ACC112 (cell line): ENCODE data around the gene TGFA.

Experiments
- H2AFZ ChIP-seq: fragments of 200-600 bp; sonication (generic); one replicate; pipeline ENCODE4 v1.6.0; 2017; ENCODE audit warnings: antibody characterized with exemption, low read length; ENCODE audit not compliant: unreplicated experiment
- H3K27ac ChIP-seq: fragments of 200-600 bp; sonication (generic); 2 replicates; pipeline ENCODE4 v1.5.1; 2014; ENCODE audit warnings: low read depth, mild to moderate bottlenecking, antibody characterized with exemption, low read length, moderate library complexity
- H3K27me3 ChIP-seq: fragments of 200-600 bp; sonication (generic); 2 replicates; pipeline ENCODE4 v1.6.1; 2014; ENCODE audit warnings: mild to moderate bottlenecking, antibody characterized with exemption, low read length, moderate library complexity, mixed read lengths; ENCODE audit not compliant: insufficient read depth
- H3K36me3 ChIP-seq: fragments of 200-600 bp; sonication (generic); 2 replicates; pipeline ENCODE4 v1.6.1; 2016; ENCODE audit warnings: mild to moderate bottlenecking, antibody characterized with exemption, low read length, moderate library complexity, mixed read lengths; ENCODE audit not compliant: insufficient read depth
- H3K4me1 ChIP-seq: fragments of 200-600 bp; sonication (generic); one replicate; pipeline ENCODE4 v1.6.1; 2016; ENCODE audit warnings: low read length, mixed read lengths; ENCODE audit not compliant: insufficient read depth, unreplicated experiment, control insufficient read depth
- H3K4me3 ChIP-seq: fragments of 200-600 bp; sonication (generic); 2 replicates; pipeline ENCODE4 v1.5.1; 2014; ENCODE audit warnings: mild to moderate bottlenecking, low read depth, low read length
- H3K79me2 ChIP-seq: fragments of 200-600 bp; sonication (generic); one replicate; pipeline ENCODE4 v1.6.0; 2016; ENCODE audit warnings: low read length; ENCODE audit not compliant: control insufficient read depth, unreplicated experiment, insufficient read depth

TGFA gene

DNA sequence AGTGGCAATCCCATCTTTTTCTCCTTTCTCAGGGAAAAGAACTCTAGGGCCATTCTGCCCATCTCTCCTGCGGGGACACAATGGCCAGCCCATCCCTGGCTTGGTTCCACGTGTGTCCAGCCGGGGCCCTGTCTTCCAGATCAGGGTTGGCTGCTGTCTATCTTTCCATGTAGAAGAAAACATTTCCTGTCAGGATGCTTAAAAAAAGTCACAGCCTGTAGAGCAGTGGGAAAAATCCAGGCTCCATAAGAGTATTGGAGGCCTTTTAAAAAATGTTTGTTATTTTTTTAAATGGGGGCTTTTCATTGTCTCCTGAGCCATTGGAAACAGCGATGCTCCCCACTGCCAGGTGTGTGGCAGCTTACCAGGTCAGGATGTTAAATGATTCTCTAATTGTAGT is 105.6 kb downstream of the TGFA start:
- Histone ChIP-seq H3K36me3 (no peaks in the 10 kb centered on the region), H3K4me1 (no peaks in the 10 kb centered on the region), H3K27ac (no peak overlapping the region), H2AFZ (no peak overlapping the region), H3K27me3 (peaks cover 80% of the 10 kb centered on the region), H3K4me3 (no peak overlapping the region), H3K79me2 (no peaks in the 10 kb centered on the region)

DNA sequence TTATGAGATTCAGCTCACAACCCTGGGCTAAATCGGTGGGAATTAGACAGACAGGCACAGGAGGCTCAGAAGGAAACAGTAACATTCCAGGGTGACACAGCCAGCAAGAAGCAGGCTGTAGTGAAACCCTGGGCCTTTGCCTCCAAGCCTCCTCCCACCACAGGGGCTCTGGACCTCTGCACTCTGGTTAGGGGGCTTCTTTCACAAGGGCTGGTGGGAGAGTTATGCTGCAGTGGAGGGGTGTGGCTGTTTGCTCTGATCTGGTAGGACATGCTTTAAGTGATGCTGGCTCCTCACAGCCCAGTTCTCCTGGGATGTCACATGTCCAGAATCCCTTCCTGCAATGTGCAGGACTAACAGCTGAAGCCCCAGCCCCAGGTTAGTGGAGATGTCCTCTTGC is 109.9 kb downstream of the TGFA start:
- H3K36me3 ChIP-seq, result no peaks in the 10 kb centered on the region
- peaks cover 49% of the 10 kb centered on the region for H3K27me3 ChIP-seq
- H2AFZ ChIP-seq, result no peak overlapping the region
- H3K79me2 ChIP-seq, result no peaks in the 10 kb centered on the region
- no peak overlapping the region for H3K27ac ChIP-seq
- no peak overlapping the region for H3K4me3 ChIP-seq
- no peaks in the 10 kb centered on the region for H3K4me1 ChIP-seq

DNA sequence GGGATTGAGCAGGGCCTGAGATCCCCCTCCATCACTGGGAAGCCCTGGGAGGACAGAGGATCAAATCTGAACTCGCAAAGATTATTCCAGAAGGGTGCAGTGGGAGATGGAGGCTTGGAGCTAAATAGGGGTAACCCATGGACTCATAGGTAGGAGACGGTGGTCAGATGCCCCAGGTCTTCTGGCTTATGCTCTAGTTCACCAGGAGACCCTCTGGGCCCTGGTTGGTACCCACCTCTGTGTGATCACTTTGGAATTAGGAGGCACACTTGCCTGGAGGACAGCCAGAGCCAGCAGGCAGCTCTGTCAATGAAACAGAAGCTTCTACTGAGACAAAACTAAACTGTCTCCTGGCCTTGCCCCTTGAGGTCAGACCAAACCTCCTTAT is 110.6 kb downstream of the TGFA start:
- Histone ChIP-seq H3K4me3 (no peak overlapping the region), H3K27me3 (peaks cover 47% of the 10 kb centered on the region), H3K79me2 (no peaks in the 10 kb centered on the region), H3K27ac (no peak overlapping the region), H2AFZ (no peak overlapping the region), H3K36me3 (no peaks in the 10 kb centered on the region), H3K4me1 (no peaks in the 10 kb centered on the region)

DNA sequence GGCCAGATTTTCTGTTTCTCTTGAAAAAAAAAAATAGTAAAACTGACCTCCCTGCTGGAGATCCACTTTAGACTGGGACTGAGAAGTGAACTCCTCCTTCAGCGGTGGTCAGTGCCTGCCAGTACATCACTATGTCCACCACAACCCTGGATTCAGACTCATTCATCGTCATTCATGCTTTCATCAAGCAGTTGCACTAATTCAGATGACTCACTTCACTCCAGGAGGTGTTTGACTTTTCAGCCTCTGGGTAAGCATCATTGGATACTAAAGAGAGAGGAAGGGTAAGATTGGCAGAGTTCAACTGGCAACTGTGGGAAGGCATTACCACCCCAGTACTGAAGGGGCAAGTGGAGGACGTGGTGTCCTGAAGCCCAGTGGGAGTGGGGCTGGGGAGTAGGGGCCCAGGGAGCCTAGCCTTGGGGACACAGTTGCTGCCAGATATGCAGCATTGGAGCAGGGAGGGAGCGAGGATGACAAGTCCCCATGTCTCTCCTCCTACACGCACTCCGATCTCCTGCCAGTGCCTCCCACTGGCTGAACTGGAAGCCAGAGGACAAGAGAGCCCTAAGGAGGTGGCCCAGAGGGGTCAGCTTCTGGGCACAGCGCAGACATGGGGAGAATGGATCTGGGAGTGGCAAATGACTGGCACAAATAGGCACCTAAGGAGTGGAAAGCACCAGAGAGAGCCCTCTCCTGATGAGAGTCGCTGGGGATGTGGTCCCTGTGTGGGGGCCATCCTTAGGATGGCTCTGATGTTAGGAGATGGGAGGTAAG is 111.1 kb downstream of the TGFA start:
- Histone ChIP-seq H2AFZ (no peak overlapping the region), H3K27me3 (peaks cover 44% of the 10 kb centered on the region), H3K79me2 (no peaks in the 10 kb centered on the region), H3K27ac (no peak overlapping the region), H3K4me3 (no peak overlapping the region), H3K36me3 (no peaks in the 10 kb centered on the region), H3K4me1 (no peaks in the 10 kb centered on the region)

DNA sequence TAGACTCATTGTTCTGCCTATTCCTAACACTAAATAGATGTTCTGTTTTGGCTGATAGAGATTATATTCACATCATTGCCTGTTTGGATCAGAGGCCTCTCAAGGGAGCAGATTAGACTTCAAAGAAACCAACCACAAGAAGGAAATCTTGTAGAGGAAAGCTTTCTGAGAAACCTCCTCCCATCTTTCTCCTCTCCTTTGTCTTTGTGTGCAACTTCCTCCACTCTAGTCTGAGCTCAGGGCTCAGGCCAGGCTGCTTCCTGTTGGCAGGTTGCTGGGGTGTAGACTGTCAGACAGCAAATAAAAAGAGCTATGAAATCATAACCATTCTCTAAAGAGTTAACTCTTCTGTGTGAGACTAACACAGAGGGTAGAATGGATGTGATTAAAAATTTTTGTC is 113.0 kb downstream of the TGFA start:
- H3K79me2 ChIP-seq, result no peaks in the 10 kb centered on the region
- H3K4me1 ChIP-seq, result no peaks in the 10 kb centered on the region
- H3K27ac ChIP-seq, result no peak overlapping the region
- peaks cover 46% of the 10 kb centered on the region for H3K27me3 ChIP-seq
- H3K36me3 ChIP-seq, result no peaks in the 10 kb centered on the region
- no peak overlapping the region for H3K4me3 ChIP-seq
- no peak overlapping the region for H2AFZ ChIP-seq

DNA sequence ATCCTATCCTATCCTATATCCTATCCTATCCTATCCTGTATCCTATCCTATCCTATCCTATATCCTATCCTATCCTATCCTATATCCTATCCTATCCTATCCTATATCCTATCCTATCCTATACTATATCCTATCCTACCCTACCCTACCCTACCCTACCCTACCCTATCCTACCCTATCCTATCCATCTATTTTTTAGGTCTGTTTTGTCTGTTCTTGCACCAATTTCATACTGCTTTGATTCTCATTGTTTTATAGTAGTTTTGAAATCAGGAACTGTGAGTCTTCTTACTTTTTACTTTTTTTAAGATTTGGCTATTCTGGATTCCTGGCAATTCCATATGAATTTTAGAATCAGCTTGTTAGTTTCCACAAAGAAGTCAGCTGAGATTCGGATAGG is 118.5 kb downstream of the TGFA start:
- H3K4me3 ChIP-seq, result no peak overlapping the region
- H3K27me3 ChIP-seq, result peaks cover 54% of the 10 kb centered on the region
- no peaks in the 10 kb centered on the region for H3K36me3 ChIP-seq
- no peaks in the 10 kb centered on the region for H3K4me1 ChIP-seq
- no peak overlapping the region for H3K27ac ChIP-seq
- H3K79me2 ChIP-seq, result no peaks in the 10 kb centered on the region
- H2AFZ ChIP-seq, result no peak overlapping the region

DNA sequence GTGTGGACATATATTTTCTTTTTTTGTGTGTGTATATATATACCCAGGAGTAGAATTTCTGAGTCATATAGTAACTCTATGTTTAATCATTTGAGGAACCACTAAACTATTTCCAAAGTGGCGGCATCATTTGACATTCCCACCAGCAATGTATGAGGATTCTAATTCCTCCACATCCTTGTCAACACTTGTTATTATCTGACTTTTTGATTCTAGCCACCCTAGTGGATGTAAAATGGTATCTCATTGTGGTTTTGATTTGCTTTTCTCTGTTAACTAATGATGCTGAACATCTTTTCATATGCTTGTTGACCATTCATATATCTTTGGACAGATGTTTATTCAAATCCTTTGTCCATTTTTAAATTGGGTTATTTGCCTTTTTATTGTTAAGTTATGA is 120.3 kb downstream of the TGFA start:
- H3K27me3 ChIP-seq, result peaks cover 47% of the 10 kb centered on the region
- no peaks in the 10 kb centered on the region for H3K36me3 ChIP-seq
- no peak overlapping the region for H3K27ac ChIP-seq
- H3K4me1 ChIP-seq, result no peaks in the 10 kb centered on the region
- no peak overlapping the region for H3K4me3 ChIP-seq
- H3K79me2 ChIP-seq, result no peaks in the 10 kb centered on the region
- no peak overlapping the region for H2AFZ ChIP-seq

DNA sequence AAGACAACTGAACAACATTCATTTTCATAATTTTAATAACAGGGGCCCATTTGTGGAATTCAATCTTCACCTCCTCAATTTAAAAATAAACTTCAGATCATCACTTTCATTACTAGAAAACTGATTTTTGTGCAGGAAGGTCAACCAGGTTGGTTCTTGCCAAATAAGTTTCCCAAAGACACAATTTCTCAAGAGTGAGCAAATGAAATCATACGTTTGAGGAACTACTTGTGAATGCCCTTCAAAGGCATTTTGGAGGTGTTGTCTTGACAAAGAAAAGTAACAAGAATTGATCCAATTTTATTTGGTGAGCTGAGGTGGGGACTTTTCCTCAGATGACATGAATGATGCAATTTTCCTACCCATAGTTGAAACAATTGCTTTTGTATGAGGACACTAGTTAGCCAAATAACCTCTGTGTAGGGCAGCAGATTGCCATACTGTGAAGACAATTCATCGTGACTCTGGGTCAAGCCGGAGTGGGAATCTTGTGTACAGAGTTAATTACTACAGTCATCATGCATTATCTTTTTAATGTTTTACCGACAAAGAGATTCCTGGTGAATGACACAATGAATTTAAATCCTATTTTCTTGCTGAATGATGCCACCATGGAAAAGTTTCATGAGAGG is 121.8 kb downstream of the TGFA start:
- Histone ChIP-seq H3K4me3 (no peak overlapping the region), H3K27me3 (peaks cover 39% of the 10 kb centered on the region), H2AFZ (no peak overlapping the region), H3K36me3 (no peaks in the 10 kb centered on the region), H3K4me1 (no peaks in the 10 kb centered on the region), H3K79me2 (no peaks in the 10 kb centered on the region), H3K27ac (no peak overlapping the region)

DNA sequence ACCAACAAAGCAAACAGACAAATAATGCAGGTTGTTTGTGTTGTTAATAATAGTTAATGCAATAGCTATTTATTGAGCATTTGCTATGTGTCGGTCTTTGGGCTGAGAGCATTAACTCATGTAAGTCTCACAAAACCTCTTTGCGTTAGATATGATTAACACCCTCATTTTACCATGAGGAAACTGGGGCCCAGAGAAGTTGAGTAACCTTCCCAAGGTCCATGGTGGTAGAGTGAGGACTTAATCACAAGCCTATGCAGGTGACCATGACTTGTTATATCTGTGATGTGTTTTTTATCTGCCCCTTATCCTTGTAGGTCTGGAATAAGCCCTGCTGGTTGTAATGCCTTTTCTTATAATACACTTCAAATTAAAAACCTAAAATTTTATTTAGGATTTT is 127.3 kb downstream of the TGFA start:
- Histone ChIP-seq H3K27me3 (peaks cover 44% of the 10 kb centered on the region), H2AFZ (no peak overlapping the region), H3K79me2 (no peaks in the 10 kb centered on the region), H3K4me1 (no peaks in the 10 kb centered on the region), H3K36me3 (no peaks in the 10 kb centered on the region), H3K4me3 (no peak overlapping the region), H3K27ac (no peak overlapping the region)

DNA sequence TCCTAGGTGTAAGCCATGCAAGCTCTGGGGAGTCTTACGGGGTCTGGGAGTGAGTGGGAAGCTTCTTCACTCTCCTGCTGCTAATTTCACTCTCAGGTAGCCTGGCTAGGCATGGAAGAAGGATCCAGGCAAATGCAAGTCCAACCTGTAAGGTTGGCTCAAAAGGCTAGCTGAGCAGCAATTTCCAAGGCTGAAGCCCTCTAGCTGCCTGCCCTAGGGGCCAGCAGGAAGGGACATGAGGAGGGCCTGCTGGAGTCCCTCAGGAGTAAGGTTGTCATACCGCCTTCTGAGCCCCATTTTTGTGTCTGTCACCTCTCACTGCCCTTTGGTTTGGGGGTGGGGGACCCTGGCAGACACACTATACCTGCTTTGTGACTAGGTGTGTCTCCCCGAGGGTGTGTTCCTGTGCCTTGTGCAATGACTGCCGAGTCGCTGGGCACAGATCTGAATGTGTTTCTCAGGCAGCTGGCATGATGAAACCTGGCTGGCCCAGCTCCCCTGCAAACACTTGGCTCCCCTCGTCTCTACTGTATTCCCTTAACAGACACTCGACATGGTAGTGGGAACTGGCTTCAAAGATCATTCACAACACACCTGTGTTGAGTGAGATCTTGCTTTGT is 127.8 kb downstream of the TGFA start:
- H3K36me3 ChIP-seq, result no peaks in the 10 kb centered on the region
- no peaks in the 10 kb centered on the region for H3K4me1 ChIP-seq
- peaks cover 50% of the 10 kb centered on the region for H3K27me3 ChIP-seq
- H3K4me3 ChIP-seq, result no peak overlapping the region
- no peak overlapping the region for H3K27ac ChIP-seq
- no peak overlapping the region for H2AFZ ChIP-seq
- no peaks in the 10 kb centered on the region for H3K79me2 ChIP-seq

DNA sequence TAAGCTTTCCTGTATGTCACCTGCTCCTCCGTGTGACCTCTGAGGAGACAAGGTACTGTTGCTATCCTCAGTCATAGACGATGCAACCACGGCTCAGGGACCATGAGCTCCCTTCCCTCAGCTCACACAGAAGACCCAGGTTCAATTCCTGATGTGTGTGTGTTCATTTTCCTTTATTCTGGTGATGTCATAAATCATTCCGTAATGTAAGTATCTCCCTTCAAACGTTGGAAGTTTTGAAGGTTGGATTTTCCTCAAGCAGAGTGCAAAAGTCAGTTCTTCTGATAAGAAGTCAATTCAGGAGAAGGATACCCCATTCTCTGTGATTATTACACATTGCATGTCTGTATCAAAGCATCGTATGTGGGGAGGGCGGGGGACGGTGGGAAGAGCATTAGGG is 132.9 kb downstream of the TGFA start:
- Histone ChIP-seq H3K79me2 (no peaks in the 10 kb centered on the region), H3K4me1 (no peaks in the 10 kb centered on the region), H3K27me3 (peaks cover 91% of the 10 kb centered on the region), H3K27ac (no peak overlapping the region), H2AFZ (no peak overlapping the region), H3K4me3 (no peak overlapping the region), H3K36me3 (no peaks in the 10 kb centered on the region)
